Caco-2 (cell line): Measurements from ENCODE around the gene PADI2. TPM values are rescaled to one million over a fixed set of nuclear protein-coding genes. Genes with fewer than 3 reads are reported as not detected.

Experiments
- BruUV-seq: library from RNA; stranded (reverse); fragments of 400-500 nt; replicated peaks from 2 replicates; lab custom pipeline; 2021; lab: Mats Ljungman, UMichigan
- CTCF ChIA-PET: fragments of 300-600 bp; sonication (Branson Sonifier 250); formaldehyde crosslinking; loops from one replicate; lab custom pipeline; 2022; ENCODE audit warnings: antibody characterized with exemption; lab: Charles Lee
- POLR2A ChIA-PET: fragments of 300-600 bp; sonication (Branson Sonifier 250); formaldehyde crosslinking; loops from one replicate; lab custom pipeline; 2022; ENCODE audit warnings: antibody characterized with exemption; lab: Charles Lee
- DNase-seq, 2 experiments: peaks; one replicate each; pipeline versions ENCODE4 v3.0.0 to v3.0.0-alpha.2; 2020 to 2022
- H3K27me3 ChIP-seq: replicated peaks from 2 replicates; pipeline ENCODE4 v1.6.0; 2011; ENCODE audit warnings: low read length; ENCODE audit not compliant: control insufficient read depth, insufficient read depth
- H3K36me3 ChIP-seq: 2 replicates; pipeline ENCODE4 v1.5.1; 2011; ENCODE audit warnings: low read length; ENCODE audit not compliant: control insufficient read depth, insufficient read depth
- H3K4me1 ChIP-seq: fragments of 250-450 bp; sonication (Bioruptor Pico); 2 replicates; pipeline ENCODE4 v1.5.1; 2020; ENCODE audit warnings: mild to moderate bottlenecking
- H3K4me3 ChIP-seq: 2 replicates; pipeline ENCODE4 v1.5.1; 2011; ENCODE audit warnings: low read depth, mild to moderate bottlenecking, control low read depth, low read length
- H3K9me3 ChIP-seq: fragments of 250-450 bp; sonication (Bioruptor Pico); 2 replicates; pipeline ENCODE4 v1.5.1; 2020; ENCODE audit warnings: mild to moderate bottlenecking, moderate library complexity
- H3K27ac Mint-ChIP-seq: one replicate; pipeline ENCODE4 v1.8.0; 2022; ENCODE audit warnings: mixed read lengths; ENCODE audit not compliant: unreplicated experiment
- H3K27me3 Mint-ChIP-seq: one replicate; pipeline ENCODE4 v1.8.0; 2022; ENCODE audit warnings: mixed read lengths; ENCODE audit not compliant: insufficient read depth, unreplicated experiment
- H3K36me3 Mint-ChIP-seq: one replicate; pipeline ENCODE4 v1.8.0; 2022; ENCODE audit warnings: mild to moderate bottlenecking, mixed read lengths; ENCODE audit not compliant: insufficient read depth, unreplicated experiment
- H3K4me1 Mint-ChIP-seq: one replicate; pipeline ENCODE4 v1.8.0; 2022; ENCODE audit warnings: low read depth, mixed read lengths; ENCODE audit not compliant: unreplicated experiment
- H3K4me3 Mint-ChIP-seq: one replicate; pipeline ENCODE4 v1.8.0; 2022; ENCODE audit warnings: mild to moderate bottlenecking, moderate library complexity, mixed read lengths; ENCODE audit not compliant: unreplicated experiment
- H3K9me3 Mint-ChIP-seq: one replicate; pipeline ENCODE4 v1.8.0; 2022; ENCODE audit warnings: mixed read lengths; ENCODE audit not compliant: unreplicated experiment
- CTCF ChIP-seq, 2 experiments: fragments of 200-600 bp in 1 of 2; IDR thresholded peaks; 1 replicate in 1 of 2; 2 replicates in 1 of 2; pipeline versions ENCODE4 v1.5.1 to v1.8.0; 2011 to 2022; ENCODE audit warnings: antibody characterized with exemption in 1 of 2, control low read depth in 1 of 2, inconsistent platforms in 1 of 2, low read depth in 1 of 2, low read length in 1 of 2, mild to moderate bottlenecking in 1 of 2, moderate library complexity in 1 of 2; ENCODE audit not compliant: insufficient read depth in 1 of 2, severe bottlenecking in 1 of 2, unreplicated experiment in 1 of 2
- intact Hi-C: fragments of 100-400 bp; cut with micrococcal nuclease; formaldehyde crosslinking; loops from one replicate; pipeline ENCODE4 v1.10.0; 2022; ENCODE audit not compliant: unreplicated experiment
- total RNA-seq: library from RNA; stranded (reverse); gene quantifications from 2 replicates; pipeline ENCODE4 v1.2.3, GENCODE V29; 2022

PADI2 gene
- total RNA-seq, 1 experiment from 2014 or later, result 0.73 TPM

GRCh38 chr1:17091252-17091651, 28.0 kb downstream of the PADI2 start:
- Histone ChIP-seq H3K4me3 (no peak overlapping the region), H3K36me3 (no peaks in the 10 kb centered on the region), H3K27me3 (no peaks in the 10 kb centered on the region), H3K4me1 (no peaks in the 10 kb centered on the region), H3K9me3 (no peaks in the 10 kb centered on the region)
- Mint-ChIP-seq H3K4me3 (no peak overlapping the region), H3K27ac (no peak overlapping the region), H3K9me3 (no peaks in the 10 kb centered on the region), H3K4me1 (no peaks in the 10 kb centered on the region), H3K36me3 (no peaks in the 10 kb centered on the region), H3K27me3 (no peaks in the 10 kb centered on the region)
- ChIA-PET CTCF (no interaction called here), POLR2A (no interaction called here)
- BruUV-seq, result no TSS peak
- intact Hi-C loops, result no loop called here
- DNase-seq, result no peak
- TF ChIP-seq CTCF (IDR thresholded peaks at IDR 0.05; ENCODE audit: insufficient read depth in 1 of 2, low read depth in 1 of 2, low read length in 1 of 2, severe bottlenecking in 1 of 2, unreplicated experiment in 1 of 2), result no peak

DNA sequence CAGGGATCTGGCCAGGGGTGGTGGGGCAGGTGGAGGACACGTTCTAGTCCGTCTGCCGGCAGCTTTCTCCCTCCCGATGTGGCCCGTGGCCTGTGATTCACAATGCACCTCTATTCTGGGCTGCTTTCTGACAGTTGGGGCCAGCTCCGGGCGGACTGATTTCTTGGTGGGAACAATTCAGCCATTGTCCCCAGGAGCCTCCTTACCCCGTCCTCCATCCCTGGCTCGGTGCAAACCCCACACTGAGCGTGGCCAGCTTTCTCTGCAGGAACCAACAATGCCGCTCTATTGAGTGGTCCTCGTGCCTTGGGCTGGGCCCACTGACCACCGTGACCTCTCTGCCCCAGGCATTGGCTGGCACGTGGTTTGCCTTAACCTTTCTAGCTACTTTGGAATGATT, 29.7 kb downstream of the PADI2 start:
- no peaks in the 10 kb centered on the region for H3K27me3 Mint-ChIP-seq
- Histone ChIP-seq H3K4me3 (no peak overlapping the region), H3K9me3 (no peaks in the 10 kb centered on the region), H3K36me3 (no peaks in the 10 kb centered on the region), H3K27me3 (no peaks in the 10 kb centered on the region), H3K4me1 (no peaks in the 10 kb centered on the region)
- BruUV-seq, result no TSS peak
- intact Hi-C loops, result no loop called here
- POLR2A ChIA-PET, result no interaction called here
- no peak overlapping the region for H3K4me3 Mint-ChIP-seq
- no peak for TF ChIP-seq CTCF (IDR thresholded peaks at IDR 0.05; ENCODE audit: insufficient read depth in 1 of 2, low read depth in 1 of 2, low read length in 1 of 2, severe bottlenecking in 1 of 2, unreplicated experiment in 1 of 2)
- no peaks in the 10 kb centered on the region for H3K9me3 Mint-ChIP-seq
- CTCF ChIA-PET, result no interaction called here
- no peak overlapping the region for H3K27ac Mint-ChIP-seq
- no peak for DNase-seq
- H3K36me3 Mint-ChIP-seq, result no peaks in the 10 kb centered on the region
- no peaks in the 10 kb centered on the region for H3K4me1 Mint-ChIP-seq

DNA sequence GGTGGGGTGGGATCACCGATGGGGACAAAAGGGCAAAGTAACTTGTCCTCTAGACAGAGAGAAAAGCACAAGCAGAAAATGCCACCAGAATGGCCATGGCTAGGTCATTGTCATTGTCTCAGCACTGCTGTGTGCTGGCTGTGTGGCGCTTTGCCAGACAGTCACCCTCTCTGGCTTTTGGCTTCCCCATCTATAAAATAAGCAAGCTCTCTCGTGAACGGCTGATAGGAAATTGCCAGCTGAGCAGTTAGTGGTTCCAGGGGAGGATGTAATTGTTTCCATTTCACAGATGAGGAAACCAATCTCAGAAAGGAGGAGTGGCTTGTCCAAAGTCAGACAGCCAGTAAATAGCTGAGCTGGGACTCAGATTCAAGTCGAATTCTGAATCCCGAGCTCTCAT, 32.5 kb downstream of the PADI2 start:
- H3K36me3 ChIP-seq, result no peaks in the 10 kb centered on the region

More for the DNA sequence above, 32.5 kb downstream of the PADI2 start:
- Histone ChIP-seq H3K27me3 (no peaks in the 10 kb centered on the region), H3K9me3 (no peaks in the 10 kb centered on the region), H3K4me1 (no peaks in the 10 kb centered on the region), H3K4me3 (no peak overlapping the region)
- Mint-ChIP-seq H3K27ac (no peak overlapping the region), H3K4me1 (no peaks in the 10 kb centered on the region), H3K36me3 (no peaks in the 10 kb centered on the region), H3K9me3 (no peaks in the 10 kb centered on the region), H3K4me3 (no peak overlapping the region), H3K27me3 (no peaks in the 10 kb centered on the region)
- ChIA-PET CTCF (no interaction called here), POLR2A (no interaction called here)
- DNase-seq, result no peak
- TF ChIP-seq CTCF (IDR thresholded peaks at IDR 0.05; ENCODE audit: insufficient read depth in 1 of 2, low read depth in 1 of 2, low read length in 1 of 2, severe bottlenecking in 1 of 2, unreplicated experiment in 1 of 2), result no peak
- intact Hi-C loops, result no loop called here
- no TSS peak for BruUV-seq
